ENCODE data around the gene KCNH6. TPM values are rescaled to one million over a fixed set of nuclear protein-coding genes. Genes with fewer than 3 reads are reported as not detected.

KCNH6 gene
- total RNA-seq: 0.05 TPM
- polyA plus RNA-seq: 0.25 TPM
- long read RNA-seq, donor 1: 0 reads
- long read RNA-seq, donor 2: 0 reads
- long read RNA-seq, donor 3: 0 reads
- long read RNA-seq, donor 4: 0 reads
- long read RNA-seq, donor 5: 0 reads
- long read RNA-seq, donor 6: 0 reads
- long read RNA-seq, donor 7: 0 reads
- long read RNA-seq, donor 8: 0 reads
- long read RNA-seq, donor 9: 0 reads
- long read RNA-seq, donor 10: 0 reads

- Histone ChIP-seq H3K9me3 (ENCODE audit: control insufficient read depth in 2 of 2, insufficient read depth in 1 of 2, low read length in 1 of 2) (peaks cover 0 to 5% of the 10 kb centered on the region in 2 donors), H3K4me1 (ENCODE audit: control insufficient read depth in 2 of 2, insufficient read depth in 2 of 2, low read length in 2 of 2) (peaks cover 3 to 5% of the 10 kb centered on the region in 2 donors), H3K36me3 (ENCODE audit: control insufficient read depth in 2 of 2, insufficient read depth in 2 of 2, low read length in 1 of 2) (no peaks in the 10 kb centered on the region), H3K27me3 (ENCODE audit: control insufficient read depth in 2 of 2, insufficient read depth in 1 of 2, low read length in 1 of 2) (peaks cover 0 to 54% of the 10 kb centered on the region in 2 donors), H3K27ac (ENCODE audit: low read depth in 1 of 2, low read length in 1 of 2) (no peak within 1 kb of the TSS), H3K4me3 (ENCODE audit: low read length in 2 of 2) (peak within 1 kb of the TSS in 1 of 2 donors; percentile 13)
- 10% methylated on average over 38 of the region's 38 CpGs for WGBS
- peak in 1 of 9 donors; percentile 14 for DNase-seq (ENCODE audit: low read depth in 6 of 9, low spot score in 9 of 9)
Measured at GRCh38 chr17:63523253-63523855, at the start of gene KCNH6. Gene KCNH6, plus strand, starts transcription at chr17:63523358. Its CDS starts 56 bp downstream, at chr17:63523414.

GRCh38 chr17:63474174-63474573, 49.0 kb upstream of the KCNH6 start:
- Histone ChIP-seq H3K27me3 (ENCODE audit: control insufficient read depth in 2 of 2, insufficient read depth in 1 of 2, low read length in 1 of 2) (peaks cover 26 to 48% of the 10 kb centered on the region in 2 donors), H3K27ac (ENCODE audit: low read depth in 1 of 2, low read length in 1 of 2) (no peak overlapping the region), H3K36me3 (ENCODE audit: control insufficient read depth in 2 of 2, insufficient read depth in 2 of 2, low read length in 1 of 2) (no peaks in the 10 kb centered on the region), H3K9me3 (ENCODE audit: control insufficient read depth in 2 of 2, insufficient read depth in 1 of 2, low read length in 1 of 2) (peaks cover 0 to 4% of the 10 kb centered on the region in 2 donors), H3K4me3 (ENCODE audit: low read length in 2 of 2) (no peak overlapping the region), H3K4me1 (ENCODE audit: control insufficient read depth in 2 of 2, insufficient read depth in 2 of 2, low read length in 2 of 2) (peaks cover 12 to 22% of the 10 kb centered on the region in 2 donors)
- DNase-seq (ENCODE audit: low read depth in 6 of 9, low spot score in 9 of 9): no peak
- WGBS: 87% methylated on average over 3 of the region's 3 CpGs

- WGBS: 86% methylated on average over 10 of the region's 10 CpGs
- peaks cover 12 to 22% of the 10 kb centered on the region in 2 donors for H3K4me1 ChIP-seq (ENCODE audit: control insufficient read depth in 2 of 2, insufficient read depth in 2 of 2, low read length in 2 of 2)
- no peaks in the 10 kb centered on the region for H3K36me3 ChIP-seq (ENCODE audit: control insufficient read depth in 2 of 2, insufficient read depth in 2 of 2, low read length in 1 of 2)
- H3K27ac ChIP-seq (ENCODE audit: low read depth in 1 of 2, low read length in 1 of 2): no peak overlapping the region
- H3K27me3 ChIP-seq (ENCODE audit: control insufficient read depth in 2 of 2, insufficient read depth in 1 of 2, low read length in 1 of 2): peaks cover 26 to 53% of the 10 kb centered on the region in 2 donors
- no peak overlapping the region for H3K4me3 ChIP-seq (ENCODE audit: low read length in 2 of 2)
- no peak for DNase-seq (ENCODE audit: low read depth in 6 of 9, low spot score in 9 of 9)
- H3K9me3 ChIP-seq (ENCODE audit: control insufficient read depth in 2 of 2, insufficient read depth in 1 of 2, low read length in 1 of 2): peaks cover 0 to 4% of the 10 kb centered on the region in 2 donors
Measured at GRCh38 chr17:63474586-63475460, 48.3 kb upstream of the KCNH6 start.

- H3K9me3 ChIP-seq (ENCODE audit: control insufficient read depth in 2 of 2, insufficient read depth in 1 of 2, low read length in 1 of 2): peaks cover 0 to 4% of the 10 kb centered on the region in 2 donors
- no peak for DNase-seq (ENCODE audit: low read depth in 6 of 9, low spot score in 9 of 9)
- no peak overlapping the region for H3K4me3 ChIP-seq (ENCODE audit: low read length in 2 of 2)
- H3K4me1 ChIP-seq (ENCODE audit: control insufficient read depth in 2 of 2, insufficient read depth in 2 of 2, low read length in 2 of 2): peaks cover 12 to 22% of the 10 kb centered on the region in 2 donors
- H3K27me3 ChIP-seq (ENCODE audit: control insufficient read depth in 2 of 2, insufficient read depth in 1 of 2, low read length in 1 of 2): peaks cover 26 to 58% of the 10 kb centered on the region in 2 donors
- no peak overlapping the region for H3K27ac ChIP-seq (ENCODE audit: low read depth in 1 of 2, low read length in 1 of 2)
- WGBS: 78% methylated on average over 28 of the region's 28 CpGs
- no peaks in the 10 kb centered on the region for H3K36me3 ChIP-seq (ENCODE audit: control insufficient read depth in 2 of 2, insufficient read depth in 2 of 2, low read length in 1 of 2)
Measured at GRCh38 chr17:63475491-63476412, 47.4 kb upstream of the KCNH6 start.

GRCh38 chr17:63476459-63476853, 46.7 kb upstream of the KCNH6 start:
- no peak for DNase-seq (ENCODE audit: low read depth in 6 of 9, low spot score in 9 of 9)
- H3K4me1 ChIP-seq (ENCODE audit: control insufficient read depth in 2 of 2, insufficient read depth in 2 of 2, low read length in 2 of 2): peaks cover 12 to 22% of the 10 kb centered on the region in 2 donors
- H3K36me3 ChIP-seq (ENCODE audit: control insufficient read depth in 2 of 2, insufficient read depth in 2 of 2, low read length in 1 of 2): no peaks in the 10 kb centered on the region
- H3K9me3 ChIP-seq (ENCODE audit: control insufficient read depth in 2 of 2, insufficient read depth in 1 of 2, low read length in 1 of 2): peaks cover 0 to 4% of the 10 kb centered on the region in 2 donors
- WGBS: under 1% methylated on average over 36 of the region's 36 CpGs
- H3K27ac ChIP-seq (ENCODE audit: low read depth in 1 of 2, low read length in 1 of 2): no peak overlapping the region
- peaks cover 26 to 58% of the 10 kb centered on the region in 2 donors for H3K27me3 ChIP-seq (ENCODE audit: control insufficient read depth in 2 of 2, insufficient read depth in 1 of 2, low read length in 1 of 2)
- H3K4me3 ChIP-seq (ENCODE audit: low read length in 2 of 2): peak overlapping the region in 1 of 2 donors; percentile 52

GRCh38 chr17:63476854-63477479, 46.2 kb upstream of the KCNH6 start, which contains the start of gene ACE:
Gene ACE, plus strand, starts transcription at chr17:63477061. Its CDS starts 34 bp downstream, at chr17:63477095.
- H3K4me3 ChIP-seq (ENCODE audit: low read length in 2 of 2): peak within 1 kb of the TSS in 1 of 2 donors; percentile 52
- H3K9me3 ChIP-seq (ENCODE audit: control insufficient read depth in 2 of 2, insufficient read depth in 1 of 2, low read length in 1 of 2): peaks cover 0 to 4% of the 10 kb centered on the region in 2 donors
- H3K27me3 ChIP-seq (ENCODE audit: control insufficient read depth in 2 of 2, insufficient read depth in 1 of 2, low read length in 1 of 2): peaks cover 26 to 58% of the 10 kb centered on the region in 2 donors
- under 1% methylated on average over 78 of the region's 78 CpGs for WGBS
- no peak within 1 kb of the TSS for H3K27ac ChIP-seq (ENCODE audit: low read depth in 1 of 2, low read length in 1 of 2)
- peak in 8 of 9 donors; percentile 17 to 78 (median 52) for DNase-seq (ENCODE audit: low read depth in 6 of 9, low spot score in 9 of 9)
- H3K36me3 ChIP-seq (ENCODE audit: control insufficient read depth in 2 of 2, insufficient read depth in 2 of 2, low read length in 1 of 2): no peaks in the 10 kb centered on the region
- peaks cover 12 to 22% of the 10 kb centered on the region in 2 donors for H3K4me1 ChIP-seq (ENCODE audit: control insufficient read depth in 2 of 2, insufficient read depth in 2 of 2, low read length in 2 of 2)

GRCh38 chr17:63477480-63478440, 45.4 kb upstream of the KCNH6 start:
- Histone ChIP-seq H3K4me1 (ENCODE audit: control insufficient read depth in 2 of 2, insufficient read depth in 2 of 2, low read length in 2 of 2) (peaks cover 12 to 22% of the 10 kb centered on the region in 2 donors), H3K36me3 (ENCODE audit: control insufficient read depth in 2 of 2, insufficient read depth in 2 of 2, low read length in 1 of 2) (no peaks in the 10 kb centered on the region), H3K4me3 (ENCODE audit: low read length in 2 of 2) (peak overlapping the region in 1 of 2 donors; percentile 52), H3K9me3 (ENCODE audit: control insufficient read depth in 2 of 2, insufficient read depth in 1 of 2, low read length in 1 of 2) (peaks cover 0 to 4% of the 10 kb centered on the region in 2 donors), H3K27ac (ENCODE audit: low read depth in 1 of 2, low read length in 1 of 2) (no peak overlapping the region), H3K27me3 (ENCODE audit: control insufficient read depth in 2 of 2, insufficient read depth in 1 of 2, low read length in 1 of 2) (peaks cover 26 to 58% of the 10 kb centered on the region in 2 donors)
- DNase-seq (ENCODE audit: low read depth in 6 of 9, low spot score in 9 of 9): no peak
- WGBS: 19% methylated on average over 44 of the region's 44 CpGs
